ENCODE measurements around the gene ZNF710.

- TF ChIP-seq CTCF (IDR thresholded peaks at IDR 0.05; ENCODE audit: borderline replicate concordance, extremely low read depth, low read length, poor library complexity, severe bottlenecking), result no peak
- no peak for TF ChIP-seq EZH2 (IDR thresholded peaks at IDR 0.05; ENCODE audit: borderline replicate concordance, low read depth, low read length, severe bottlenecking)
Observed at GRCh38 chr15:90072978-90073640, 72.0 kb downstream of the ZNF710 start.

Data from DND-41 (cell line).